ENCODE data around the gene RMND5B.
A peak's percentile ranks its signal among the peaks of the same experiment; 100 is the strongest.

Gene RMND5B

GRCh38 chr5:178136990-178137389, 6.2 kb downstream of the RMND5B start:
- no peak for DNase-seq

DNA sequence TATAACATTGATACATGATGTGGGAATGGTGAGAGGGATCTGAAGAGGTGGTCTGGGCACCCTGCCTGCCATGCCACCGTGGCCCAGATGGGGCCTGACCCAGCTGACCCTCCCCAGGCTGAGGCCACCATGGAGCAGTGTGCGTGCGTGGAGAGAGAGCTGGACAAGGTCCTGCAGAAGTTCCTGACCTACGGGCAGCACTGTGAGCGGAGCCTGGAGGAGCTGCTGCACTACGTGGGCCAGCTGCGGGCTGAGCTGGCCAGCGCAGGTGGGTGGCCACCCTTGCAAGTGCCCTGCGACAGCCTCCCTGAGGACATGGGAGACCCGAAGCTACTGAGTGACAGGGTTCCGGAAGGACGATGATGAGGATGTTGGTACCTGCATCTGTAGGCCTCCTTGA, 7.2 kb downstream of the RMND5B start:
- DNase-seq, result no peak

DNA sequence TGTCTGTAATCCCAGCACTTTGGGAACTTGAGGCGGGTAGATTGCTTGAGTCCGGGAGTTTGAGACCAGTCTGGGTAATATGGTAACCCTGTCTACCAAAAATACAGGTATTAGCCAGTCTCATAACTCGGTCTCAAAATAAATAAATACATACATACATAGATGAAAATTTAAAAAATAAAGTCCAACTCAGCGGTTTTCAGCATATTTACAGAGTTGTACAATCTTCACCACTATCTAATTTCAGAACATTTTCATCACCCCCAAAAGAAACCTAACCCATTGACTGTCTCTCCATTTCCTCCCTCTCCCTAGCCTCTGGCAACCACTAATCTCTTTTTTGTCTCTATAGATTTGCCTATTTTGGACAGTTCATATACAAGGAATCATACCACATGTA, 10.7 kb downstream of the RMND5B start:
- DNase-seq, result no peak

- no peak for DNase-seq
Observed at GRCh38 chr5:178142642-178143041, 11.8 kb downstream of the RMND5B start.

DNA sequence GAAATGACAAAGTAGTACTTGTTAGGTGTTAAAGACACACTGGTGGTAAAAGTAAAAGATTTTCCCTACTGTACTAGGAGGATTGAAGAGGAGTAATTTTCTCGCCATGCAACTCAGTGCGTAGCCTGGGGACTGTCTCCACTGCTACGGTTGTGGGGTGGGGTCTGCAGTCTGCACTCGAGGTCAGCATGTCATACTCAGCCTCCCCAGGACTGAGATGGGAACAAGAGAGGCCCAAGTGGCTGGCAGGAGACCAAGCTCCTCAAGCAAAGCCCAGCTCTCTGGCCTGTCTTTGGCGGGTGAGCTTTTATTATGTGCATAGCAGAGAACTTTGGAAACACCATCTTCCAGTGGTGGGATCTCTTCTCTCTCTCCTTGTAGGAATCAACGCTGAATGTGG, 12.4 kb downstream of the RMND5B start:
- DNase-seq, result no peak

DNA sequence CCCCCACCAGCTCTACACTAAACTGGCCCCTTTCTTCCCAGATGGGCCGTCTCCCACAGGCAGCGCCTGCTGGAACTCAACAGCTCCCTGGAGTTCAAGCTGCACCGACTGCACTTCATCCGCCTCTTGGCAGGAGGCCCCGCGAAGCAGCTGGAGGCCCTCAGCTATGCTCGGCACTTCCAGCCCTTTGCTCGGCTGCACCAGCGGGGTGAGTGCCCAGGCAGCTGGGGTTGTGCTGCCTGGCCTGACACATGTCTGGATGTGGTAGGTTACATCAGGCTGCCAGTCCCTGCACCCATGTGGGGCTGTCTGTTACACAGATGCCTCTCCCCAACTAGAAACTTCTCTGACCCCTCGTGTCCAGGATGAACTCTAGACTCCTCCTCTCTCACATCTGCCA, 13.1 kb downstream of the RMND5B start:
- peak; percentile 25 for DNase-seq

GRCh38 chr5:178145965-178146820, 15.4 kb downstream of the RMND5B start:
- DNase-seq, result peak; percentile 65

DNA sequence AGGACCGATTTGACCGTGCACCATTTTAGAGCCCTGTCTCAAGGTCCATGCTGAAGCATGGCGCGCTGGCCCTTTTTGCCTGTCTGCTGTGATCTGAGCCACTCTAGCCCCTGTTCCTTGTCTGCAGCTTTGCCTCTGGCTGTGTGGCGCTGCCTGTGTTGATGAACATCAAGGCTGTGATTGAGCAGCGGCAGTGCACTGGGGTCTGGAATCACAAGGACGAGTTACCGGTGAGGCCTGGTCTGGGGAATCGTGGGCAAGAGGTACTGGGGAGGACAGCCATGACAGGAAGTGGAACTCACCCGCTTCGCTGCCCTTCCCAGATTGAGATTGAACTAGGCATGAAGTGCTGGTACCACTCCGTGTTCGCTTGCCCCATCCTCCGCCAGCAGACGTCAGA, 16.6 kb downstream of the RMND5B start:
- DNase-seq, result no peak

GRCh38 chr5:178149199-178149932, 18.6 kb downstream of the RMND5B start:
- DNase-seq, result no peak

DNA sequence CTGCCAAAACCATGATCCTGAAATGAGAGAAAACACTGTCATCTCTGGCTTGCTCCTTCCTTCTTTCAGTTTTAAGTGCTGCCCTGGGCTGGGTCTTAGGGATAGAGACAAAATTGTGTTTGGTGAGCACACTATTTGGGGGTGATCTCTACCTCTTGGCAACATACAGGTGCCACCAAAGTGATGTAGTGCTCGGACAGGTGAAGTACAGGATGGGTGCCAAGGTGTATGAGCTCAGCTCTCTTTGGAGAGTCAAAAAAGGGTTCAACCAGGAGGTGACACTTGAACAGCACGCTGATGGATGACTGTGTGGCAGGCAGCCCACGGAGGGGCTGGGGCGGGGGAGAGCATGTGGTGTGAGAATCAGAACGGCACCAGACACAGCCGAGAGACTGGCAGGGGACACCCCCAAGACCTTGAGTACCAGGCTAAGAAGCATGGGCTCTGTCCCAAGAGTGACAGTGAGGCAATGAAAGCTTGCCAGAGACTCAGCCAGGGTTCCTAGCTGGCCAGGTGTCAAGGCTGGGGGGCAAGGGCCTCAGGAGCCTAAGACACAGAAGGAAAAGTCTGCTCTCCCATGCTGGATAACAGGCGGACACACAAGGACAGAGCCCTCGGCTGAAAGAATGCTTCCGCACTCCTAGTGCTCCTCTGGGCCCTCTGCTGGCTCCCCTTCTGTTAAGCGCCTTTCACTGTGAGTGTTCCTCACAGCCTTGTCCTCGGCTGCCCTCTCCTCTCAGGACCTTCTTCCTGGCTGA, 20.3 kb downstream of the RMND5B start:
- DNase-seq, result no peak

- peak; percentile 39 for DNase-seq
Observed at GRCh38 chr5:178152491-178153444, 22.0 kb downstream of the RMND5B start.

DNA sequence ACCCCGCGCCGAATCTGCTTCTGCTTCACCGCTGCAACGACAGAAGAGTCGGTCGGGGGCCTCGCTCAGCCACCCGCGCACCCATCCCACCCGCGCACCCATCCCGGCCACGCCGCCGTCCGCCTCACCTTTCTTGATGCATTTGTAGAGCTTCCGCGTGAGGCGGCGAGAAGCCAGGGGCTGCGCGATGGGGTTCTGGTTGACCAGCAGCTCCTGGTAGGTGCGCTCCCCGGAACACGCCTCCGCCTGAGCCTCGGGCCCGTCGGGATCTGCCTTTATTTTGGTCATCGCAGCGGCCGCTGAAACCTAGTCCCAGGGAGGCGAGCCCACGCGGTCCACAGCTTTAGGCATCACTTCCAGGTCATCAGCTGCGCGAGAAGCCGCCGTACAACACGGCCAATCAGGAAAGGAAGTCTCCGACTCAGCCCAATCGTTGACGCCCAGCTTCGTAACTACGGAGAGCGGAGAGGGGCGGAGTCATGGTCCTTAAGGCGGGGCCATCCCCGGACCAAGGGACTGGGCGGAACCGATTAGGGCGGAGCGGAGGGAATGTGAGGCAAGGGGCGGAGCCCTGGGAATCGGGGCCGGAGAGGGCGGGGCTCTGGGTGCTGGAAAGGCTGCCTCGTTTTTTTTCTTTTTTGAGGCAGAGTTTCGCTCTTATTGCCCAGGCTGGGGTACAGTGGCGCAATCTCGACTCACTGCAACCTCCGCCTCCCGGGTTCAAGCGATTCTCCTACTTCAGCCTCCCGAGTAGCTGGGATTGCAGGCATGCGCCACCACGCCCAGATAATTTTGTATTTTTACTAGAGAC, 22.9 kb downstream of the RMND5B start, which contains the start of gene NHP2:
Gene NHP2 (minus strand): TSS at position 356 of the 811 bp plus-strand sequence. CDS start 68 bp downstream, at position 288.
- DNase-seq, result peak; percentile 100

GRCh38 chr5:178155065-178155464, 24.3 kb downstream of the RMND5B start:
- no peak for DNase-seq

DNA sequence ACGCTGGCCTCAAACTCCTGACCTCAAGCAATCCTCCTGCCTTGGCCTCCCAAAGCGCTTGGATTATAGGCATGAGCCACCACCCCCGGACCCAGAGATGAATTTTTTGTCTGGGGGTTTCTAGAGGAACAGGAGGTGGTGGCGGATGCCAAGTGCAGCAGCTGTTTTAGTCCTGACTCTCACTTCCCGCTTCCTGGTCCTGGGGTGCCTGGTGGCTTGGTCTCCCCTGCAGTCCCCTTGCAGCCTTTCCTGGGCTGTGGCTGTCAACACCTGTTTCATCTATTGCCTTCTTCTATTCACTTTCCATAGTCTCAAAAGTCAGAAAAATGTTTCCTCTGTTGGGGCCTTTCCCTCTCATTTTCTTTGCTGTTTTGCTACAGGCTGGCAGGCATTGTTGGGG, 29.4 kb downstream of the RMND5B start:
- no peak for DNase-seq

DNA sequence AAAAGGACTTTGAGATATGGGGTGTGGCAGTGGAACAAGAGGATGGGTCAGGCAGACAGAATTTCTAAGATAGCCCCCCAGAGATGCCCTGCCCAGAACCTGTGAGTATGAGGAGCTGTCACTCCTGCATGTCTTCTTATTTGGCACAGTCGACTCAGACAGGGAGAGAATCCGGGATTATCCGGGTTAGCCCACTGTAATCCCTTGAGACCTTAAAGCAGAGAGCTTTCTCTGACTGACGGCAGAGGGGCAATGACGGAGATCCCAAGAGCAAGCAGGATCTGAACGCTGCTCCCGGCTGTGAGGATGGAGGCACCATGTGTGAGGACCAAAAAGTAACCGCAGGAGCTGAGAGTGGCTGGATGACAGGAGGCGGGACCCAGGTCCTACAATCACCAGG, 31.7 kb downstream of the RMND5B start:
- DNase-seq, result no peak

DNA sequence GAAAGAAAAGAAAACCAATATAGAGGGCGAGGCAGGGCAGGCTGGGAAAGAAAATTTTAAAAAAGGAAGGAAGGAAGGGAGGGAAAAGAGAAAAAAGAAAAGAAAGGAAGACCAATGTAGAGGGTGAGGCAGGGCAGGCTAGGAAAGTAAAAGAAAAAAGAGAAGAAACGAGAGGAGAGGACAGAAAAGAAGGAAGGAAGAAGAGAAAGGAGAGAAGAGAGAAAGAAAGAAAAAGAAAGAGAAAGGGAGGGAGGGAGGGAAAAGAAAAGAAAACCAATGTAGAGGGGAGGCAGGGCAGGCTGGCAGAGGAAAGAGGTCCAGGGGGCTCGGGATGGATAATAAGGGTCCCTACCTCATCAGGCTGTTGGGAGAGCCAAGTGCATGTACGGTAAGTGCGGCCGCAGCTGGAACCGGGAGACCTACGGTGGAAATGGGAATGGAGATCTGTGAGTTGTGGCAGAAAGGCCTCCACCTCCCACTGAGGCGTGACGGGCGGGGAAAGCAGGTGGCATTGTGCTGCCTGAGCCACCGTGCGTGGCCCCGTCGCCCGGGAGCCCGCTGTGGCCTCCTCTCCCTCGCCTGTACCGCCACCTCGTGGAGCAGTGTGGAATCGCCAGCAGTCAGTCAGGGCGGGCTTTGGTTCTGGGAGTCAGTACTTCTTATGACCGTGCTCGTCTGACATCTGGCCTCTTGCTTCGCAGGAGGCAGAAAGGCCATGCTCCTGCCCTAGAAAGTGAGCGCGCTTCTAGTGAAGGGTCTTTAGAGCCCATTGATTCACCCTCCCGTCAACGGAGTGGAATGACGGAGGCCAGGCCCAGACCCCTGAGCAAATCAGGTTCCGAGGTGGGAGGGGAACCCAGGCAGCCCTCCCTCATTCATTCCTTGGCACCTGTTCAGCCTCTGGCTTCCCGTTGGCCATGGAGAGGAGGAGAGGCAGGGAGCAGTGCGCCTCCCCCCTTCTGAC, 33.2 kb downstream of the RMND5B start:
- peak; percentile 96 for DNase-seq

- DNase-seq, result no peak
Observed at GRCh38 chr5:178165581-178165980, 34.8 kb downstream of the RMND5B start.

GRCh38 chr5:178170455-178170854, 39.6 kb downstream of the RMND5B start:
- DNase-seq, result no peak

- DNase-seq, result no peak
Observed at GRCh38 chr5:178174456-178174855, 43.6 kb downstream of the RMND5B start.

GRCh38 chr5:178176791-178177190, 46.0 kb downstream of the RMND5B start:
- no peak for DNase-seq
